GM12801 (cell line): Measurements from ENCODE around the gene SSH3.

Experiments used
- TF ChIP-seq, protein P1 (sequence below): IDR thresholded peaks from one replicate; pipeline ENCODE4 v1.5.1; 2011; ENCODE audit warnings: control low read depth; ENCODE audit not compliant: insufficient read length; ENCODE audit errors: extremely low read depth

Gene SSH3

GRCh38 chr11:67310246-67311050 lies 7.1 kb downstream of the SSH3 start:
- TF ChIP-seq, protein P1, sequence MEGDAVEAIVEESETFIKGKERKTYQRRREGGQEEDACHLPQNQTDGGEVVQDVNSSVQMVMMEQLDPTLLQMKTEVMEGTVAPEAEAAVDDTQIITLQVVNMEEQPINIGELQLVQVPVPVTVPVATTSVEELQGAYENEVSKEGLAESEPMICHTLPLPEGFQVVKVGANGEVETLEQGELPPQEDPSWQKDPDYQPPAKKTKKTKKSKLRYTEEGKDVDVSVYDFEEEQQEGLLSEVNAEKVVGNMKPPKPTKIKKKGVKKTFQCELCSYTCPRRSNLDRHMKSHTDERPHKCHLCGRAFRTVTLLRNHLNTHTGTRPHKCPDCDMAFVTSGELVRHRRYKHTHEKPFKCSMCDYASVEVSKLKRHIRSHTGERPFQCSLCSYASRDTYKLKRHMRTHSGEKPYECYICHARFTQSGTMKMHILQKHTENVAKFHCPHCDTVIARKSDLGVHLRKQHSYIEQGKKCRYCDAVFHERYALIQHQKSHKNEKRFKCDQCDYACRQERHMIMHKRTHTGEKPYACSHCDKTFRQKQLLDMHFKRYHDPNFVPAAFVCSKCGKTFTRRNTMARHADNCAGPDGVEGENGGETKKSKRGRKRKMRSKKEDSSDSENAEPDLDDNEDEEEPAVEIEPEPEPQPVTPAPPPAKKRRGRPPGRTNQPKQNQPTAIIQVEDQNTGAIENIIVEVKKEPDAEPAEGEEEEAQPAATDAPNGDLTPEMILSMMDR, result no peak

DNA sequence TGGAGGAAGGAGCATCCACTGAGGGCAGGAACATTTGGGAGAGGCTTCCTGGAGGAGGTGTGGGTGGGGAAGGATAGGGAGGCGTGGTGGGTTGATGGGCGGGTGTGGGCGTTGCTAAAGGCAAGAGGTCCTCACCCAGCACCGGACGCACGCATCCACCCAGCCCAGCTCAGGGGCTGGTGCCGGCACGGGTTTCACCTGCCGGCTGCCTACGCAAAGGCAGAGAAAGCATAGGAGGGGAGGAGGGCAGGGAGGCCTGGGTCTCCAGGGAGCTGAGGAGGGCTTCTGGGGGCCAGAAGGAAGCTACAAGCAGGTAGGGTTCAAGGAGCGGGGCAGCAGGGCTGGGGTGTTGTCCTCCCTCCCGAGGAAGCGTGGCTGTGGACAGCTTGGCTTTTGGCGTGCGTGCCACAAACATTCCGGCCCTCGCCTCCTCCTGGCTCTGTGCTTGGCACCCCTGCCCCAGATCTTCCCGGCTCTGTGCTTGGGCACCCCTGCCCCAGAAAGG lies 7.8 kb downstream of the SSH3 start:
- TF ChIP-seq, protein P1, result no peak

DNA sequence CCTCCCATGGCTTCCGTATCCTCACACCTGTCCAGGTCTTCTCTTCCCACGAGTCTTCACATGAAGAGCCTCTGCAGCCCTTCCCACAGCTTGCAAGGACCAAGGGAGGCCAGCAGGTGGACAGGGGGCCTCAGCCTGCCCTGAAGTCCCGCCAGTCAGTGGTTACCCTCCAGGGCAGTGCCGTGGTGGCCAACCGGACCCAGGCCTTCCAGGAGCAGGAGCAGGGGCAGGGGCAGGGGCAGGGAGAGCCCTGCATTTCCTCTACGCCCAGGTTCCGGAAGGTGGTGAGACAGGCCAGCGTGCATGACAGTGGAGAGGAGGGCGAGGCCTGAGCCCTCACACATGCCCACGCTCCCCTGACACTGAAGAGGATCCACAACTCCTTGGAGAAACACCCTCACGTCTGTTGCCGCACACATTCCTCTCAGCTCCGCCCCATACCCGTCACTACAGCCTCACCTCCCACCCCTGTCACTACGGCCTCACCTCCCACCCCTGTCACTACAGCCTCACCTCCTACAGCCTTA lies 8.3 kb downstream of the SSH3 start:
- TF ChIP-seq, protein P1, result no peak

DNA sequence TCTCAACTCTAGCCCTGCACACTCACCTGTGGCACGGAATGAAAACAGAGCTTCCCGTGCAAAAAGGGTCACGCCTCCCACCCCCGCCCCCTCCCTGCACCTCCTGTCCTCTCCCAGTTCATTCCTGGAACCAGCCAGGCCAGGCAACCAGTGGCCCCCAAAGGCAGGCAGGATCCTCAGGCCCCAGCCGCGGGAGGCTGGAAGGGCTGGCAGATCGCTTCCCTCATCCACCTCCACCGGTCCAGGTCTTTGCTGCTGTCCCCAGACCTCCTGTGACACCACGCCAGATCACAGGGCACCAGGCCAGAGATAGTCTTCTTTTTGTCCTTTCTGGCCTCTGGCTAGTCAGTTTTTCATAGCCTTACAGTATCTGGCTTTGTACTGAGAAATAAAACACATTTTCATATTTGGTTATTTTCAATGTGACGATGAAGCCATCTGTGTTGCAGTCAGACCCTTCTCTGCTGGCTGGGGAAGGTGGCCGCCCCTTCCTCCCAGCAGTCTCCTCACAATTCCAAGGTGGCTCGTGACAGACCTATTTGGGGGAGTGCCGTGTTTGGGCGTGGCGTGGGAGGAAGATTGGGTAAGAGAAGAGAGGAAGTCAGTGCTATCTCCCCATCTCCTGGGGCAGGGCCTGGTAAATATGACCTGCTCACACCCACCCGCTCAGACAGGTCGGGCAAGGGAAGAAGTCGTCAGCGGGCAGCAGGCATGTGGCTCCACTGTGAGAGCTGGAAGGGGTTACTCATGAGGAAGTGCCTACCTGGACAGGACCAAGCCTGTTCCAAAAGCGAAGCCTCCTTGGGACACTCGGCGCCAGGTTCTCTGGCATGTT lies 9.1 kb downstream of the SSH3 start:
- TF ChIP-seq, protein P1, result no peak

GRCh38 chr11:67313125-67313890 lies 10.0 kb downstream of the SSH3 start:
- TF ChIP-seq, protein P1, result no peak

- TF ChIP-seq, protein P1, result no peak
These were observed 10.9 kb downstream of the SSH3 start for GRCh38 chr11:67314218-67314617.
